AG04449 (cell line): Measurements from ENCODE around the gene ADPRS.

Experiments used
- CTCF ChIA-PET: fragments of 350-600 bp; formaldehyde crosslinking; extraction: SDS; loops from one replicate; lab custom pipeline; 2021; ENCODE audit warnings: antibody characterized with exemption; lab: Yijun Ruan, JAX
- POLR2A ChIA-PET: fragments of 400-600, 350-600 bp; formaldehyde crosslinking; extraction: SDS; loops from one replicate; lab custom pipeline; 2020; ENCODE audit warnings: antibody characterized with exemption, inconsistent platforms; lab: Yijun Ruan, JAX
- DNase-seq: peaks from one replicate; pipeline ENCODE4 v3.0.0-alpha.2; 2010; ENCODE audit warnings: low read depth, low spot score
- H3K4me3 ChIP-seq: 2 replicates; pipeline ENCODE4 v1.5.1; 2011; ENCODE audit warnings: low read depth, mild to moderate bottlenecking, control low read depth, low read length
- CTCF ChIP-seq: IDR thresholded peaks from one replicate; pipeline ENCODE4 v1.5.1; 2011; ENCODE audit warnings: mild to moderate bottlenecking, moderate library complexity, low read length, control low read depth, inconsistent platforms; ENCODE audit not compliant: insufficient read depth; ENCODE audit errors: missing control alignments

Gene ADPRS

GRCh38 chr1:36137776-36138175 lies 49.1 kb downstream of the ADPRS start:
- no peak overlapping the region for H3K4me3 ChIP-seq
- TF ChIP-seq CTCF, result no peak
- POLR2A ChIA-PET, result interaction anchor here (0.6 kb wide), 1 partner anchor 19 kb away, joined by 3 read pairs; no protein-coding TSS in a partner anchor
- no peak for DNase-seq
- CTCF ChIA-PET, result interaction anchor here (0.8 to 9.5 kb wide), 6 partner anchors 8 to 148 kb away, joined by 3 to 453 read pairs (median 5); partner anchors contain the start of gene TRAPPC3

- no peak overlapping the region for H3K4me3 ChIP-seq
- TF ChIP-seq CTCF, result no peak
- CTCF ChIA-PET, result interaction anchor here (0.9 to 1.7 kb wide), 4 partner anchors 10 to 146 kb away, joined by 3 to 5 read pairs (median 4); no protein-coding TSS in a partner anchor
- DNase-seq, result no peak
- POLR2A ChIA-PET, result no interaction called here
Measured at GRCh38 chr1:36139521-36139920, 50.8 kb downstream of the ADPRS start.

- TF ChIP-seq CTCF, result no peak
- no peak for DNase-seq
- ChIA-PET CTCF (interaction anchor here (0.9 to 2.8 kb wide), 3 partner anchors 8 to 144 kb away, joined by 3 to 13 read pairs (median 3); no protein-coding TSS in a partner anchor), POLR2A (interaction anchor here (1.0 kb wide), 1 partner anchor 14 kb away, joined by 3 read pairs; no protein-coding TSS in a partner anchor)
- no peak overlapping the region for H3K4me3 ChIP-seq
Measured at GRCh38 chr1:36142121-36142520, 53.4 kb downstream of the ADPRS start.

GRCh38 chr1:36143424-36143823 lies 54.7 kb downstream of the ADPRS start:
- no peak for TF ChIP-seq CTCF
- ChIA-PET CTCF (interaction anchor here (1.3 to 2.8 kb wide), 4 partner anchors 9 to 142 kb away, joined by 3 to 13 read pairs (median 4); no protein-coding TSS in a partner anchor), POLR2A (no interaction called here)
- DNase-seq, result no peak
- no peak overlapping the region for H3K4me3 ChIP-seq
